ENCODE results near the gene TRIM66. TPM values are rescaled to one million over a fixed set of nuclear protein-coding genes. Genes with fewer than 3 reads are reported as not detected.

The TRIM66 gene
- total RNA-seq, 1 experiment from 2014 or later: 4.1 TPM

DNA sequence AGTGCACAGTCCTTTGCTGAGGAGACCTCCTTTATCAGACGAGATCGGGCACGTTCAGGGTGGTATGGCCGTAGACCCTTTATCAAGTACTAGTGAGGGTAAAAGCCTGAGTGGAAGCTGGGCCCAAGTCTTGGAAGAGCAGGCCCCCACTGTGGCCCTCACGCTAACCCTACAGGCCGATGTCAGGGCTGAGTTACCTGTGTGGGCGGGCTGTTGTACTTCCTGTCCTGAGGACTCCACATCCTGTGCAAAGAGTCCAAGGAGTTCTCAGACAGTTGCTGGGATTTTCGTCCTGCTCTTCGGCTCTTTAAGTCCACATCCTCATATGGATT is 35.0 kb upstream of the TRIM66 start:
- DNase-seq (ENCODE audit: extremely low read depth, low read depth): no peak

DNA sequence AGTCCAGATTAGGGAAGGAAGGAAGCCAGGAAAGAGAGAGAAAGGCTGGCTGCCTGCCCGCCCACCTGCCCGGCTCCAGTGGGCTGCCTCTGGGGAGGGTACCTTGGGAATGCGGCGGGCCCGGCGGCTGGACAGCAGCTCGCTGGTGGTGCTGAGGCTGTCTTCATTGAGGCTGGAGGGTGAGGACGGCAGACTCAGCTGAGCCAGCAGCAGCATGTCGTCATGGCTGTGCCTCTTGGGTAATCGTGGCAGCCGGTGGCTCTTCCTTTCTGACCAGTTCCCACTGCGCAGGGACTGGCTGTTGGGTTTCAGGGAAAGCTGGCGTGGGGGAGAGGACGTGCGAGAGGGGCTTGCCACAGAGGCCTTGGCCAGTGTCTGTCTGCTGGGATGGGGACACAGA is 33.0 kb upstream of the TRIM66 start:
- no peak for DNase-seq (ENCODE audit: extremely low read depth, low read depth)

DNA sequence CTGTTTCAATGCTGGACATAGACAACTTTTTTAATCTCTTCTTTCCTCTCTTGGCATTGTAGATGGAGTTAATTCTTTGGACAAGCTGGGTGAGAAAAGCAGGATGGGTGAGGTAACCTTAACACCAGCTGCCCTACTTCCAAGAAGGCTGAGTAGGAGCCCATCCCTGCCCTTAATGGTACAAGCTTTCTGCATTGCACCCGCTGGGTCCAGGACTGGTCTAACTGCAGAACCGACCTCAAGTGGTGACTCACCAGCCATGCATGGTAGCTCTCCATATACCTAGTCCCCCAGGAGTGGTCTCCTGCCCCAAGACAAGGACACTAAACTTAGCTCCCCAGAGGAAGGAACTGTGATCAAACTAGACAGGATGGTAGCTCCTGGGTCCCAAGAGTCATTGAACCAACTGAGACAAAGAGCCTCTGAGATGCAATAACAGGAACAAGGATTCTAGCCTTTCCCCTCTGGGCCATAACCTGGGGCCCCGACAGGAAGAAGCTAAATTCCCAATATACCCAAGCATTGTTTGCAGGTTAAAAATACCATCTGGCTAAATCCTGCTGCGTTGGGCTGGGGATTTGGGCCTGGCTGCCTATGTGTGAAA is 32.3 kb upstream of the TRIM66 start:
- no peak for DNase-seq (ENCODE audit: extremely low read depth, low read depth)

DNA sequence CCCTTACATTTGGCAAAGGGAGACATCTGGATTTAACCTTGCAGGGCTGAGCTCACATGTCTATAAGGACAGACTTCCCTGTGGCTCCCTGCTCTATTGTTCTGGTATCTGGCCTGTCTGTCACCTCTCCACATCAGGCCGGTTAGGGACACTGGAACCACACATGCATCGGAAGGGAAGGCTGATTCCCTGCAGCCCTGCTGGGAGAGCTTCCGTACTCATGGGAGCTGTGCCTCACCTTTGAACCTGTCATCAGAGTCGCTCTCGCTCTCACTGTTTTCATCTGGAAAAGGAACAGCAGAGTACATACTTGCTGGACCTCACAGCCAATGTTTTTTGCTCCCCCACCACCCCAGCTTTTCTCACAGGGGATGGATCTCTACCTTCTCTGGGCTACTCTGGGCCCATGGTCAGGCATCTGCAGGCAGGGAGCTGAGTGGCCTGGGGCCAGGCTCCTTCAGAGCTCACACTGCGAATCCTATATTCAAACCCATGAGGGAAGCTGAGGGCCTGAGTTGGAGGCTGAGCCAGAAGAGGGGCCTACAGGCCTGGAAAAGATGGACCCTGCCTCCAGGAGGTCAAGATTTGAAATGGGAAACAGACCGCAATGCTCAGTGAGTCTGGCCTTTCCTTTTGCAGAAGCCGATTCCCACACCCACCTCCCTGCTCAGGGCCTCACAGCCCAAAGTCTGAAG is 31.4 kb upstream of the TRIM66 start:
- no peak for DNase-seq (ENCODE audit: extremely low read depth, low read depth)

DNA sequence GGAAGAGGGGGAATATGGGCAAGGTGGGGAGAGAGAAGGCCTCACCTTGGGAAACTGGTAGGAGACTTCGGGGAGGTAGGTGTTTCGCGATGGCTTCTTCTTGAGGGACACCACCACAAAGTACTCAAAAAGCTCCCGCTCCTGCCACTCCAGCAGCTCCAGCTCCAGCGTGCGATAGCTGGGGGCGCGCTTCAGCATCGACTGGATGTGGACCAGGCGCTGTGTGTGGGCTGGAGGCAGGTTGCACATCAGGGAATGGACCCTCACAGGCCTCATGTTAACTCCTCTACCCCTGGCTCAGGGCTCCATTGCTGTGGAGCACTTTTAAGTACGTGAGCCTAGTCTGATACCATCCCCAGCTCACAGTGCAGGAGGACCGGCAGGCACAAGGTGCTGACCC is 30.0 kb upstream of the TRIM66 start:
- no peak for DNase-seq (ENCODE audit: extremely low read depth, low read depth)

DNA sequence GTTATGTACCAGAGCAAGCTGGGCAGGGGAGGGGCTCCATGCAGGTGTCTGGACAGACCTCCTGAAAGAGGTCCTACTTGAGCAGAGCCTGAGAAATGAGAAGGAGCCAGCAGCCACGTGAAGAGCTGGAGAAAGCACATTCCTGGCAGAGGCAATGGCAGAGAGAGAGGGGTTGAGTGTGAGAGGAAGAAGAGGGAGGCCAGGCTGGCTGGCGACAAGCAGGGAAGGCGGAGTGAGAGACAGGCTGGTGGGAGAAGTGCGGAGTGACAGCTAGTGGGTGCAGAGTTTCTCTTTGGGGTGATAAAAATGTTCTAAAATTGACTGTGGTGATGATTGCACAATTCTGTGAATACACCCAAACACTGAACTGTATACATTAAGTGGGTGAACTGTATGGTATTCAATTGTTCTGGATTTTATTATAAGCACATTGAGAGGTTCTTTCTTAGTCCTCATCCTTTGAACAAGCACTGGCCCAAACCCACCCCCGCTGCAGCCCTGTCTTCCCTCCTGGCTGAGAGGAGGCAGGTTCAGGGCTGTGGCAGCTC is 29.5 kb upstream of the TRIM66 start:
- no peak for DNase-seq (ENCODE audit: extremely low read depth, low read depth)

DNA sequence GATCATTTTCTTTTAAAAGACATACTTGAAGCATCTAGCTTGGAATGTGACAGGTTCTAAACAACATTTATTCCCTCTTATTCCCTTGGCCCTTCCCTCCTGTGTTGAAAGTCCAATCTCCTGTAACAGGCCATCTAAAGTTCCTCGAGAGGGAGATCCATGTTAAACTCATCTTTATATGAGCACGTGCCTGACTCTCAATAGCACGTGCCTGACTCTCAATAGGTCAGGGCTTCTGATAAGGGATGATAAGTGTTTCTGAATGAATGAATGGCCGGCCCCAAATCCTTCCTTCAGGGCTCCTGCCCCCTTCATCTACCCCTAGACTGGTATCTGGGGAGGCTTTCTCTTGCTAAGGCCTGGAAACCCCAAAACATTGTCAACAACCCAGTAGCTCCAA is 27.3 kb upstream of the TRIM66 start:
- DNase-seq (ENCODE audit: extremely low read depth, low read depth): no peak

DNA sequence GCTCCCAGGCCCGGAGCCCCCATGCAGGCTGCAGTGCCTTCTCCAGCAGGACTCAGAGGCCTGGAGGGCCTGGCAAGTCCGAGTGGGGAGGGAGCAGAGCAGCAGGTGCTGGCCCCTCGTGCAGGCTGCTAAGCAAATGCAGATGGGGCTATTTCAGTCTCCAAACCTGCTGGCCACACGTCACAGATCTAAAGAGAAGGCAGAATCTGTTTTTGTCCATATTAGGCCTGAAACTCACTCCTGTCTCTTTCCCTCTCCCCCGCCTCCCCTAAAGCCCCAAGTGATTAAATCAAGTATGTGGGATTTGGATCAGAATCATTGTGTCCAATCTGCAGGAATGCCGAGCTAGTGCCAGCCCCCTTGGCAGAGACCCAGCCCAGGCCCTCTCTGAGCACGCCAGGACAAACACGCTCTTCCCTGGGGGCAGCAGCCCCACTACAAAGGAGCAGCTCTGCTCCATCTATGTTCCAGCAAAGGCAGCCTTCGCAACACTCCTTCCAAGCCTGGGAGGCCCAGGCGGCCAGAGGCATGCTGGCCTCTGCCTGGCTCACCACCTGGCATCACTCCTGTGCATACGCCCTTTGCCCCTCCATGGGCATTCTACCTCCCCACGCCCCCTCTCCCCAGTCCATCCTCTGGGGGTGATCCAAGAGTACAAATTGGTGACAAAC is 26.7 kb upstream of the TRIM66 start:
- DNase-seq (ENCODE audit: extremely low read depth, low read depth): no peak

DNA sequence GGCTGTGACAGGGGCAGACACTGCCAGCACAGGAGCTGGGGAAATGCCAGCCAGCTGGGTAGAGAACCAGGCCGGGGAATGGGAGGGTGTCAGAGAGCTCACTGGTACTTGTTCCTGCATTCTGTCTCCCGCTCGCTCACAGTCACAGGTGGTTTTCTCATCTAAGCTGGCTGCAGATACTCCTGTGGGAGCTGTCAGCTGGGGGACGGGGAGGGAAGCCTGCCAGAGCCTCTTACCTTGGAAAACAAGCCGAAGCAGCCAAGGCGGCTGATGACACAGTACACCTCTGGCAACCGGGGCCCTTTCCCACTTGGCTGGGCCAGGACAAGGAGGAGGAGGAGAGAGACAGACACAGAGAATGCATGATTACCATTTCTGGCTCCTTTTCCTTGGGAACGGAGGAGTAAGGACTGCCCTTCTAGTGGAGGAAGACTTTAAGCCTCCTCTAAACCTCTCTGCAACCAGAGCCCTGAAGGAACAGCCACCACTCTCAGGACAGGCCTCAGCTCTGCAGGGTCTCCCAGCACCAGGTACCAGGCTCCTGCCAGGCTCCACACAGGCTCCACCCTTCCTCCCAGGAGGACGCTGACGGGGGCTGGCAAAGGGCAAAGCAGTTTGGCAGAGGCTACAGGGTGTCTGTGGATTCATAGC is 25.2 kb upstream of the TRIM66 start:
- DNase-seq (ENCODE audit: extremely low read depth, low read depth): no peak

DNA sequence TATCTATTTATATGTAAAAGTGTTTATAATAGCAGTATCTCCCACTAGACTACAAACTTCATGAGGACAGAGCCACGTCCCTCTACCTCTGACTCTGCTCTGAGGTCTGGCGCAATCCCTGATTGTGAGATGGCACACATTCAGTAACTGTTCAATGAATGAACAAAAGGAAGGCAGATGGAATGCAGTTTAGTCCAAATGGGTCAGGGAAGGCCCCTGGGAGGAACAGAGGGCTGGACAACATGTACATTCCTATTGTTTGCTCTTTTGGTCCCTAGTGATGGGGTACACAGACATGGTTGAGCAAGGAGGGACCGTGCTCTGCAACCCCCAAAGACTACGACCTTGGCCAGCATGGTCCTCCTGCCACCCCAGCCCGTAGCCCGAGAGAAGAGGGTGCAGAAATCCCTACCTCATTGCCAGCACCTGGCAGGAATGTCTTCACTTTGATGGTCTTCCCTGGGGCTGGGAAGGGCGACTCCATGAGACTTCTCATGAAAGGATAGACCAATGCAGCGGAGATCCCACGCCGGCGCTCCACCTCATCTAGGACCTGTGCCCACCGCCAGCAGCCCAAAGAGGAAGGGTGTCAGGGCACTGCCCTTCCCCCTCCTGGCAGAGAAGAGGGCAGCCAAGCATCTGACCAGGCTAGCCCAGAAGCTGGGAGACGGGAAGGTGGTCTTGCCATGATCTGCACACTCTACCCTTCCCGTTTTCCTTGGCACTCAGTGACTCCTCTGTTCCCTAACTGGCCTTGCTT is 24.4 kb upstream of the TRIM66 start:
- DNase-seq (ENCODE audit: extremely low read depth, low read depth): no peak

DNA sequence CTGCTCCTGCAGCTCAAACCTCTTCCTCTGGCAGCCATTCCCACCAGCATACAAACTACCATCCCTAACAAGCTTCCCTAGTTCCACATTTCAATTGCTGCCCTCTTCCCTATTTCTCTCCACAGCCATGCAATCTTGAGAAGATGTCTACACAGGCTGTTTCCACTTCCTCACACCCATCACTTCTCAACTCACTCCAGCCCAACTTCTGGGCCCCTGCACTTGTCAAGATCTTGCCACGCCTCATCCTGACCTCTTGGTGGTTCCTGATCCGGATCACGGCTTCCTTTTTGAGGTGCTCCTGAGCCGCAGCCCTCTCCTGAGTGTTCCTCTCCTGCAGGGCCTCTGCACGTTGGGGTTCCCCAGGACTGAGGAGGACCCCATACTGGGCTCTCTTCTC is 22.7 kb upstream of the TRIM66 start:
- DNase-seq (ENCODE audit: extremely low read depth, low read depth): no peak

DNA sequence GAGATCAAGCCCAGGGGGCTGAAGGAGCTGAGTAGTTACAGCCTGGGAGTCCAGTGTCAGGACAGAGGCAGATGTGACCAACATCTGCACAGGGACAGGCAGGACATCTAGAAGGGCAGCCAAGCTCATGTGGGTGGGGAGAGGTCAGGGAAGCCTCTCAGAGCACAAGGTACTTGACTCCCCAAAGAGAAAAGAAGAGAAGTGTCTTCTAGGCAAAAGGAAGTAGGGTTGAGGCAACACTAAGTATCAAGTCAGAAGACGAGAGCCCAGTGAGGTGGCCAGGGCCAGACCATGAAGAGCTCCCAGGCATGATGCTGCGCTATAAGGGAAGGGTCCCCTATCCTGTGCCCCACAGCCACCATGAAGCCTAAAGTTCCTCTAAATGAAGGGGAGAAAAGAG is 21.7 kb upstream of the TRIM66 start:
- DNase-seq (ENCODE audit: extremely low read depth, low read depth): no peak

DNA sequence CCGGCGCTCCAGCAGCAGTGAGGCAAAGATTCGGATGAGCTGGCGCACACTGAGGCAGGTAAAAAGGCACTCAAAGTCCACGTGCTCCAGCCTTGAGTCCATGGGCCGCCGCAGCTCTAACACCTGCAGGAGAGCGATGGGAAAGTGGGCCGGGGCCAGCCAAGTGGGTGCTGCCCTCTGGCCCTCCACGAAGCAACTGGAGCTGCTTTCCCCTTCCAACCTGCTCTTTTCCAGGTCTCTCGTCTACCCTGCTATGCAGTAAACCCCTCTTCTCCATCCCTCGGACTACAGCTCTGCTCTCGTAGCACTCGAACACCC is 20.1 kb upstream of the TRIM66 start:
- DNase-seq (ENCODE audit: extremely low read depth, low read depth): no peak

DNA sequence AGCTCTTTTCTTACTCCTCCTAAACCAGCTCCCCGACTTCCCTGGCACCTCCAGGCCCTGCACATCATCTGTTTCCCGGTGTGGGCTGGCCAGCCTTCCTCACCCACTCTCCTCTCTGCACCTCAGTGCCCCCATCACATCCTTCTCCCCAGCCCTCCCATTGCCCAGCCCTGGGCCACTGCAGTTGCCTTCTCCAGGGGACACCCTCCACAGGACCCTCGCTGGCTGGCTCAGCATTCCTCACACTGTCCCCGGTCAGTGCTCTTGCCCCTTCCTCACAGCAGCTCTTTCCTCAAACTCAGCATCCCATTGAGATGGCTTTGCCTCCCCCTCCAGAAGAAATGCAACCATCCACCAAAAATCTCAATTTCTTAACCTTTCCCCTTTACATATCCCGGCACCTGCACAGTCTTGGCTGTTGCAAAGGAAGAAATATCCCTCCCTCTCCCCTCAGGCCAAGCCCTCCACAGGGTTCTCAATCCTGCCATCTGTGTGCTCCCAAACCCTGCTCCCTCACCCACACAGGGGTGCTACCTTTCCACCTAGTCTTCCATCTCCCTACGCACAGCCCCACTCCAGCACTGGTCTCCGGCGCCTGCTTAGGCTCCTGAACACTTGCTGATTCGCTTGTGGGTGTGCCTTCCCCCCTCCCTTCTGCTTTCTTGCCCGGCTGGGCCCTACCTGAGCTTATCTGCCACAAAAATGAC is 19.6 kb upstream of the TRIM66 start:
- DNase-seq (ENCODE audit: extremely low read depth, low read depth): no peak

DNA sequence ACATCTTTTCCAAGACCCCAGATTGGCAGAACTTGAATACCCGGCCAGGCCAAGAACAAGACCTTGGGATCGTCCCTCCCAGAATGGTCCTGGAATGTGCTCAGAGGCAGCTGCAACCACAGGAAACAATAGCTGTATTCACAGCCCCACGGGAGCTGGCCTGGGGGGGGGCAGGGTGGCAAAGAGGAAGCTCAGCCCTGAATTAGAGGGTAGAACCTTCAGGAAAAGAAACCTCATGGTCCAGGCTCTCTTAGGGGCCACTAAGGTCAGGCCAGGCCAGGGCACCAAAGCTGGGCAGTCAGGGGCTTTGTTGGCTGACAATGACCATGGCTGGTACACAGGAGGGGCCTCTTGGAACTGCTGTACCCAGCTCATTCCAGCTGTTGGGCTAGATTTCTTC is 17.4 kb upstream of the TRIM66 start:
- DNase-seq (ENCODE audit: extremely low read depth, low read depth): no peak

DNA sequence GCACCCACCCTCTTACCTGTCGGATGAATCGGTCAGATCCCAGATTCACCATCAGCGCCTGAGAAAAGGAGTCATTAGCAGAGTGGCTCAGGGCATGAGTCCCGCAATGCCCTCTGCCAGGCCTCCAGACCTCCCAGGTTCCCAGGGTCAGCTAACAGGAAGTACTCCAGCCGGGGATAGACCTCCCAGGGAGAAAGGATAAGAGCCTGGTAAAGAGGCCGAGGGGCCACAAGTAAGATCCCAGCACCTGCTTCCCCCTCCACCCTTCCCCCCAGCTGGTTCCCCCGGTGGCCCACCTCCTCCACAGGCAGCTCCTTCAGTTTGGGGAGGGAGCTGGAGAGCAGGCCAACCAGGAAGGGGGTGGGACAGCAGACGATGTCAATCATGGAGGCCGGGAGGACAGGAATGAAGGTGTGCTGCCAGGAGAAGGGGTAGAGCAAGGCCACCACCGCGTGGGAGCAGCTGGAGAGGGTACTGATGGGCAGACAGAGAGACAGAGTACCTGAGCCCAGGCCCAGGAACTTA is 16.5 kb upstream of the TRIM66 start:
- no peak for DNase-seq (ENCODE audit: extremely low read depth, low read depth)

DNA sequence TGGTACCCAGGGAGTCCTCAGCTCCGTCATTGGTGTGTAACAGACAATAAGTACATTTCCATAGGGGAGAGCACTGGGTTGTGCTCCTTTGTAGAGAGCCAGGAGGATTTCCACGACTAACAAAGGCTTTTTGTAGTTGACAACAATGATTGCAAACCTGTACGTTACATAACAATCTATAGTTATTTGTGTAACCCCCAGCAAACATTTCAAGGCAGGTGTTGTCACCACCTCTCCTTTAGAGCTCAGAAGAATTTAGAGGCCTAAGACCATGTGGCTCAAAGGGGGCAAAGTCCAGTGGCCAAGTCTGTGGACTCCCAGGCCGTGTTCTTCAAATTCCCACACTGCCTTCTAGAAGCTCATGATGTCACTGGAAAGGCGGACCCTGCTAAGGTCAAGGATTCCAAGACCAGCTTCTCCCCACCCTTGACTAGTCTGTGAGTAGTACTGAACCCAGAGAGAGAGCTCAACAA is 15.9 kb upstream of the TRIM66 start:
- DNase-seq (ENCODE audit: extremely low read depth, low read depth): no peak

DNA sequence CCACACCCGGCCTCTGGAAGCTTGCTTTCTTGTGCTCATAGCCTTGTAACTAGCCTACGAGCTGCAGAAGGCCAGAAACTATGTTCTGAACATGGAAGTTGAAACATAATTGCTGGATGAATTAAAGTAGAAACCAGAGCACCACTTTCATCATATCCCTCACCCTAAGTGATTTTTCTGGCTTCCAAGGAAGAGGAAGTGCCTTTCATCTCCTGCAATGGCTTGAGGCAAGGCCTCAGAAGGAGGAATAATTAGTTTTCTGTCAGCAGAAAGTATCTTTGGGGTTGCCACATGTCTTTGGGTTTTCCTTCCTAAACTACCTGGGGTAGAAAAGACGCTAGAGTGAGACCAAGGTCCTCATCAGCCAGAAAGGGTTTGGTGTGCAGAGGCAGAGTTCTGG is 14.6 kb upstream of the TRIM66 start:
- no peak for DNase-seq (ENCODE audit: extremely low read depth, low read depth)

DNA sequence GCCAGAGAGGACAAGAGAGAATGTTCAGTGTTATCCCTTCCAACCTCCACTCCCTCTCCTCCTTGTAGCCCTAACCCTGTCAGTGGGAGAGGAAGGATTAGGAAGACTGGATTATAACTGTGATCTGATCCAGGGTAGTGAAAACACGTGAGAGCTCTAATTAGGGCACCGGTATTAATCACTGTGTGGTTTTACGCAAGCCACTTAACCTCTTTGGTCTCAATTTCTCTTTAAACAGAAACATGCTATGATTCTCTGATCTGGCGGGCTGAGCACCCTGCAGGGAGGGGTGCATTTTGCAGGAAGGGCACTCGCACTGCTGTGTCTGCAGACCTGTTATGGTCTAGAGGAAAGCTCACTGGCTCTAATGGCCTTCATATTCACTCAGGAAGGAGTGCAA is 11.7 kb upstream of the TRIM66 start:
- no peak for DNase-seq (ENCODE audit: extremely low read depth, low read depth)

DNA sequence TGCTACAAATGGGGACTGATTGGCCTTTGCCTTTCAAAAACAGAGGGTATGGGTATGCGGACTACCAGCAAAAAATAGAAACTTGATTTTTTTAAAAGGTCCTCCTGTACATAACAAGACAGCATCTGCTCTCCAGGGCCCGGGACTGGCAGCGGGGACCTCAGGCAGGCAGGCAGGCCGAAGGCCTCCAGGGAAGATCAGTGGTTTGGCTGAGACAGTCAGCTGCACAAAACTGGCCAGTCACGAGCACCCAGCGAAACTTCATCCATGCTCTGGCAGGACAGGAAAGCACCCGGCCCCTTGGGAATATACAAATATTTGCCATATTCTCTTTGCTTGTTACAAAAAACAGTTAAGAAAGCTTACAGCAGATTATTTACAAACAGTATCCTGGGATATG is 11.1 kb upstream of the TRIM66 start:
- DNase-seq (ENCODE audit: extremely low read depth, low read depth): no peak

Measured in NCI-H460 (cell line).